Tibial nerve (tissue), 3 donors: ENCODE measurements around the gene COL2A1.

ENCODE experiments used
- CTCF ChIP-seq, 5 experiments: fragments of 200-600 bp in 3 of 5; fragments of 450-650 bp in 2 of 5; sonication (generic) in 3 of 5; IDR thresholded peaks; one replicate each; pipeline ENCODE4 v1.5.1; 2016 to 2019; ENCODE audit warnings: antibody characterized with exemption in 5 of 5, mild to moderate bottlenecking in 3 of 5, moderate library complexity in 2 of 5
- POLR2A ChIP-seq, 2 donors: fragments of 450-650 bp; IDR thresholded peaks; one replicate each; pipeline ENCODE4 v1.6.1; 2017; ENCODE audit warnings: antibody characterized with exemption in 2 of 2, mild to moderate bottlenecking in 2 of 2, moderate library complexity in 2 of 2

- TF ChIP-seq CTCF (IDR thresholded peaks at IDR 0.05) (no peak), POLR2A (IDR thresholded peaks at IDR 0.05) (no peak)
Measured at GRCh38 chr12:47972895-47973294, 31.4 kb downstream of the COL2A1 start.
